H7 (cell line): ENCODE data around the gene SMPD1. TPM values are rescaled to one million over a fixed set of nuclear protein-coding genes. Genes with fewer than 3 reads are reported as not detected.

ENCODE experiments used
- DNase-seq: peaks from one replicate; pipeline ENCODE4 v3.0.0; 2012
- H3K27me3 ChIP-seq: 2 replicates; pipeline ENCODE4 v1.6.0; 2011; ENCODE audit warnings: mild to moderate bottlenecking, low read length; ENCODE audit not compliant: control insufficient read depth, insufficient read depth
- H3K36me3 ChIP-seq: replicated peaks from 2 replicates; pipeline ENCODE4 v1.5.1; 2011; ENCODE audit warnings: low read length; ENCODE audit not compliant: control insufficient read depth, insufficient read depth
- H3K4me3 ChIP-seq: 2 replicates; pipeline ENCODE4 v1.5.1; 2011; ENCODE audit warnings: low read depth, mild to moderate bottlenecking, control low read depth, low read length, moderate library complexity; ENCODE audit not compliant: insufficient read depth
- total RNA-seq: library from RNA; depleted of rRNA; stranded (reverse); fragments of >200 nt; shearing (Covaris generic); gene quantifications from 2 replicates; pipeline ENCODE4 v1.2.3, GENCODE V29; 2014

The SMPD1 gene
- total RNA-seq, 1 experiment from 2014 or later = 13.3 TPM

- no peaks in the 10 kb centered on the region for H3K27me3 ChIP-seq
- H3K4me3 ChIP-seq = no peak overlapping the region
Observed at GRCh38 chr11:6400431-6401345, 10.4 kb downstream of the SMPD1 start.

GRCh38 chr11:6401464-6401863 lies 11.2 kb downstream of the SMPD1 start:
- no peak for DNase-seq
- no peaks in the 10 kb centered on the region for H3K27me3 ChIP-seq
- peaks cover 1% of the 10 kb centered on the region; the same call in 1 of the 2 replicates for H3K36me3 ChIP-seq
- H3K4me3 ChIP-seq = no peak overlapping the region

More at GRCh38 chr11:6400431-6401345, 10.4 kb downstream of the SMPD1 start:
- no peak for DNase-seq
- peaks cover 1% of the 10 kb centered on the region; the same call in 1 of the 2 replicates for H3K36me3 ChIP-seq

GRCh38 chr11:6402061-6402470 lies 11.8 kb downstream of the SMPD1 start:
- Histone ChIP-seq H3K27me3 (no peaks in the 10 kb centered on the region), H3K4me3 (no peak overlapping the region), H3K36me3 (peaks cover 1% of the 10 kb centered on the region; the same call in 1 of the 2 replicates)
- DNase-seq = no peak

- peaks cover 1% of the 10 kb centered on the region; the same call in 1 of the 2 replicates for H3K36me3 ChIP-seq
- peak; percentile 8 for DNase-seq
- no peak overlapping the region for H3K4me3 ChIP-seq
- H3K27me3 ChIP-seq = no peaks in the 10 kb centered on the region
Observed at GRCh38 chr11:6402561-6402981, 12.3 kb downstream of the SMPD1 start.

GRCh38 chr11:6403539-6403938 lies 13.3 kb downstream of the SMPD1 start:
- H3K4me3 ChIP-seq = no peak overlapping the region
- DNase-seq = no peak
- no peaks in the 10 kb centered on the region for H3K27me3 ChIP-seq
- H3K36me3 ChIP-seq = peaks cover 1% of the 10 kb centered on the region; the same call in 1 of the 2 replicates

GRCh38 chr11:6404342-6405051 lies 14.2 kb downstream of the SMPD1 start:
- peaks cover 1% of the 10 kb centered on the region; the same call in 1 of the 2 replicates for H3K36me3 ChIP-seq
- H3K4me3 ChIP-seq = no peak overlapping the region
- peak; percentile 84 for DNase-seq
- no peaks in the 10 kb centered on the region for H3K27me3 ChIP-seq

- no peak overlapping the region for H3K4me3 ChIP-seq
- H3K36me3 ChIP-seq = peaks cover 1% of the 10 kb centered on the region; the same call in 1 of the 2 replicates
- DNase-seq = peak; percentile 97
- no peaks in the 10 kb centered on the region for H3K27me3 ChIP-seq
Observed at GRCh38 chr11:6405052-6405667, 14.9 kb downstream of the SMPD1 start.

- peak; percentile 37 for DNase-seq
- H3K27me3 ChIP-seq = no peaks in the 10 kb centered on the region
- H3K36me3 ChIP-seq = peaks cover 1% of the 10 kb centered on the region; the same call in 1 of the 2 replicates
- H3K4me3 ChIP-seq = no peak overlapping the region
Observed at GRCh38 chr11:6405846-6406245, 15.6 kb downstream of the SMPD1 start.

- H3K36me3 ChIP-seq = peaks cover 1% of the 10 kb centered on the region; the same call in 1 of the 2 replicates
- no peak for DNase-seq
- no peak overlapping the region for H3K4me3 ChIP-seq
- no peaks in the 10 kb centered on the region for H3K27me3 ChIP-seq
Observed at GRCh38 chr11:6406370-6406769, 16.1 kb downstream of the SMPD1 start.

- Histone ChIP-seq H3K4me3 (no peak overlapping the region), H3K27me3 (no peaks in the 10 kb centered on the region), H3K36me3 (no peaks in the 10 kb centered on the region; the same call in 1 of the 2 replicates)
- DNase-seq = no peak
Observed at GRCh38 chr11:6410695-6411430, 20.6 kb downstream of the SMPD1 start.

- no peak overlapping the region for H3K4me3 ChIP-seq
- no peak for DNase-seq
- H3K36me3 ChIP-seq = no peaks in the 10 kb centered on the region; the same call in 1 of the 2 replicates
- H3K27me3 ChIP-seq = no peaks in the 10 kb centered on the region
Observed at GRCh38 chr11:6411594-6412031, 21.3 kb downstream of the SMPD1 start.

GRCh38 chr11:6413791-6414201 lies 23.5 kb downstream of the SMPD1 start:
- no peak overlapping the region for H3K4me3 ChIP-seq
- DNase-seq = no peak
- H3K36me3 ChIP-seq = no peaks in the 10 kb centered on the region; the same call in 1 of the 2 replicates
- H3K27me3 ChIP-seq = no peaks in the 10 kb centered on the region

- H3K4me3 ChIP-seq = no peak overlapping the region
- no peak for DNase-seq
- peaks cover 7% of the 10 kb centered on the region for H3K27me3 ChIP-seq
- H3K36me3 ChIP-seq = no peaks in the 10 kb centered on the region; the same call in 1 of the 2 replicates
Observed at GRCh38 chr11:6414874-6415328, 24.6 kb downstream of the SMPD1 start.
